Right lobe of liver (tissue), 4 donors: ENCODE results near the gene ERFL.

Experiments used
- CTCF ChIP-seq, 4 donors: fragments of 200-600 bp in 3 of 4; fragments of 450-650 bp in 1 of 4; IDR thresholded peaks; one replicate each; pipeline versions ENCODE4 v1.5.1 to v1.8.0; 2016 to 2022; ENCODE audit warnings: antibody characterized with exemption in 4 of 4, mild to moderate bottlenecking in 2 of 4
- POLR2A ChIP-seq: fragments of 450-650 bp; IDR thresholded peaks from one replicate; pipeline ENCODE4 v1.6.1; 2017; ENCODE audit warnings: antibody characterized with exemption, mild to moderate bottlenecking
- donor health status: DM: no; HTN: no; CAD: no.
- donor health status: DM: no; HTN: no; CAD: no.
- donor health status: DM: no; HTN: yes; CAD: no.

- TF ChIP-seq CTCF (IDR thresholded peaks at IDR 0.05) (no peak), POLR2A (no peak)
These were observed 66.4 kb downstream of the ERFL start for GRCh38 chr19:41861846-41862245.
